Measurements from ENCODE around the gene LEMD3. TPM values are rescaled to one million over a fixed set of nuclear protein-coding genes. Genes with fewer than 3 reads are reported as not detected.

The LEMD3 gene
- total RNA-seq, 1 experiment from 2014 or later, result 26.9 TPM

GRCh38 chr12:65184176-65184857 is 14.9 kb downstream of the LEMD3 start:
- Histone ChIP-seq H3K9me3 (ENCODE audit: control insufficient read depth, insufficient read depth, low read depth, low read length) (no peaks in the 10 kb centered on the region), H3K27ac (ENCODE audit: low read length) (no peak overlapping the region), H3K36me3 (ENCODE audit: control insufficient read depth, insufficient read depth, low read length) (no peaks in the 10 kb centered on the region), H3K4me1 (ENCODE audit: control insufficient read depth, insufficient read depth, low read length) (no peaks in the 10 kb centered on the region), H3K4me3 (ENCODE audit: low read depth in 2 of 2, low read length in 2 of 2) (no peak overlapping the region), H3K27me3 (ENCODE audit: control insufficient read depth, insufficient read depth, low read length) (no peaks in the 10 kb centered on the region)
- in situ Hi-C loops (cut with HindIII; ENCODE audit: low pct_unique_long_range_greater_than_20kb, low sequenced_read_pairs) (no loop called here), intact Hi-C loops (cut with micrococcal nuclease; ENCODE audit: unreplicated experiment) (no loop called here)
- no peak for ATAC-seq
- BruUV-seq (replicated peaks), result no TSS peak
- ChIA-PET POLR2A (no interaction called here), CTCF (no interaction called here)
- TF ChIP-seq POLR2AphosphoS5 (IDR thresholded peaks at IDR 0.05; ENCODE audit: low read depth, low read length), result no peak
- TF ChIP-seq, protein P1, sequence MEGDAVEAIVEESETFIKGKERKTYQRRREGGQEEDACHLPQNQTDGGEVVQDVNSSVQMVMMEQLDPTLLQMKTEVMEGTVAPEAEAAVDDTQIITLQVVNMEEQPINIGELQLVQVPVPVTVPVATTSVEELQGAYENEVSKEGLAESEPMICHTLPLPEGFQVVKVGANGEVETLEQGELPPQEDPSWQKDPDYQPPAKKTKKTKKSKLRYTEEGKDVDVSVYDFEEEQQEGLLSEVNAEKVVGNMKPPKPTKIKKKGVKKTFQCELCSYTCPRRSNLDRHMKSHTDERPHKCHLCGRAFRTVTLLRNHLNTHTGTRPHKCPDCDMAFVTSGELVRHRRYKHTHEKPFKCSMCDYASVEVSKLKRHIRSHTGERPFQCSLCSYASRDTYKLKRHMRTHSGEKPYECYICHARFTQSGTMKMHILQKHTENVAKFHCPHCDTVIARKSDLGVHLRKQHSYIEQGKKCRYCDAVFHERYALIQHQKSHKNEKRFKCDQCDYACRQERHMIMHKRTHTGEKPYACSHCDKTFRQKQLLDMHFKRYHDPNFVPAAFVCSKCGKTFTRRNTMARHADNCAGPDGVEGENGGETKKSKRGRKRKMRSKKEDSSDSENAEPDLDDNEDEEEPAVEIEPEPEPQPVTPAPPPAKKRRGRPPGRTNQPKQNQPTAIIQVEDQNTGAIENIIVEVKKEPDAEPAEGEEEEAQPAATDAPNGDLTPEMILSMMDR (IDR thresholded peaks at IDR 0.05), result no peak
- TF ChIP-seq, protein P2, sequence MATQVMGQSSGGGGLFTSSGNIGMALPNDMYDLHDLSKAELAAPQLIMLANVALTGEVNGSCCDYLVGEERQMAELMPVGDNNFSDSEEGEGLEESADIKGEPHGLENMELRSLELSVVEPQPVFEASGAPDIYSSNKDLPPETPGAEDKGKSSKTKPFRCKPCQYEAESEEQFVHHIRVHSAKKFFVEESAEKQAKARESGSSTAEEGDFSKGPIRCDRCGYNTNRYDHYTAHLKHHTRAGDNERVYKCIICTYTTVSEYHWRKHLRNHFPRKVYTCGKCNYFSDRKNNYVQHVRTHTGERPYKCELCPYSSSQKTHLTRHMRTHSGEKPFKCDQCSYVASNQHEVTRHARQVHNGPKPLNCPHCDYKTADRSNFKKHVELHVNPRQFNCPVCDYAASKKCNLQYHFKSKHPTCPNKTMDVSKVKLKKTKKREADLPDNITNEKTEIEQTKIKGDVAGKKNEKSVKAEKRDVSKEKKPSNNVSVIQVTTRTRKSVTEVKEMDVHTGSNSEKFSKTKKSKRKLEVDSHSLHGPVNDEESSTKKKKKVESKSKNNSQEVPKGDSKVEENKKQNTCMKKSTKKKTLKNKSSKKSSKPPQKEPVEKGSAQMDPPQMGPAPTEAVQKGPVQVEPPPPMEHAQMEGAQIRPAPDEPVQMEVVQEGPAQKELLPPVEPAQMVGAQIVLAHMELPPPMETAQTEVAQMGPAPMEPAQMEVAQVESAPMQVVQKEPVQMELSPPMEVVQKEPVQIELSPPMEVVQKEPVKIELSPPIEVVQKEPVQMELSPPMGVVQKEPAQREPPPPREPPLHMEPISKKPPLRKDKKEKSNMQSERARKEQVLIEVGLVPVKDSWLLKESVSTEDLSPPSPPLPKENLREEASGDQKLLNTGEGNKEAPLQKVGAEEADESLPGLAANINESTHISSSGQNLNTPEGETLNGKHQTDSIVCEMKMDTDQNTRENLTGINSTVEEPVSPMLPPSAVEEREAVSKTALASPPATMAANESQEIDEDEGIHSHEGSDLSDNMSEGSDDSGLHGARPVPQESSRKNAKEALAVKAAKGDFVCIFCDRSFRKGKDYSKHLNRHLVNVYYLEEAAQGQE (IDR thresholded peaks at IDR 0.05; ENCODE audit: insufficient read depth in 1 of 2, low read depth in 2 of 2, low read length in 1 of 2), result no peak
- no peak for TF ChIP-seq SIN3A (IDR thresholded peaks at IDR 0.05; ENCODE audit: borderline replicate concordance, insufficient read depth, low read depth, low read length)
- DNase-seq (ENCODE audit: low read depth, low spot score), result no peak

GRCh38 chr12:65184858-65185229 is 15.5 kb downstream of the LEMD3 start:
- H3K4me3 ChIP-seq (ENCODE audit: low read depth in 2 of 2, low read length in 2 of 2), result no peak overlapping the region
- no peak for DNase-seq (ENCODE audit: low read depth, low spot score)
- H3K4me1 ChIP-seq (ENCODE audit: control insufficient read depth, insufficient read depth, low read length), result no peaks in the 10 kb centered on the region
- no peak overlapping the region for H3K27ac ChIP-seq (ENCODE audit: low read length)
- TF ChIP-seq SIN3A (IDR thresholded peaks at IDR 0.05; ENCODE audit: borderline replicate concordance, insufficient read depth, low read depth, low read length), result no peak
- no peak for TF ChIP-seq TCF7L2 (IDR thresholded peaks at IDR 0.05; ENCODE audit: low read depth, low read length)
- TF ChIP-seq, protein P2 (IDR thresholded peaks at IDR 0.05; ENCODE audit: insufficient read depth in 1 of 2, low read depth in 2 of 2, low read length in 1 of 2), result no peak
- TF ChIP-seq, protein P1 (IDR thresholded peaks at IDR 0.05), result no peak
- TF ChIP-seq POLR2AphosphoS5 (IDR thresholded peaks at IDR 0.05; ENCODE audit: low read depth, low read length), result no peak
- no peaks in the 10 kb centered on the region for H3K27me3 ChIP-seq (ENCODE audit: control insufficient read depth, insufficient read depth, low read length)
- no peaks in the 10 kb centered on the region for H3K36me3 ChIP-seq (ENCODE audit: control insufficient read depth, insufficient read depth, low read length)
- CTCF ChIA-PET, result no interaction called here
- no peaks in the 10 kb centered on the region for H3K9me3 ChIP-seq (ENCODE audit: control insufficient read depth, insufficient read depth, low read depth, low read length)
- POLR2A ChIA-PET, result no interaction called here
- BruUV-seq (replicated peaks), result no TSS peak
- in situ Hi-C loops (cut with HindIII; ENCODE audit: low pct_unique_long_range_greater_than_20kb, low sequenced_read_pairs), result no loop called here
- intact Hi-C loops (cut with micrococcal nuclease; ENCODE audit: unreplicated experiment), result no loop called here
- no peak for ATAC-seq
